CD4-positive, CD25-positive, alpha-beta regulatory T cell (primary cell): ENCODE results near the gene MYO16. TPM values are rescaled to one million over a fixed set of nuclear protein-coding genes. Genes with fewer than 3 reads are reported as not detected.

ENCODE experiments used
- ATAC-seq, 2 donors: fragments of 150-1000 bp; cut with Tn5 transposase; one replicate each; pipeline ENCODE4 v1.10.0; 2021; ENCODE audit warnings: low read depth in 2 of 2, moderate number of reproducible peaks in 2 of 2, moderate library complexity in 1 of 2
- DNase-seq, 3 donors: peaks; one replicate each; pipeline versions ENCODE4 v3.0.0 to v3.0.0-alpha.2; 2012 to 2022; ENCODE audit warnings: mixed read lengths in 1 of 3
- H3K27ac ChIP-seq: one replicate; pipeline ENCODE4 v1.7.0; 2013; ENCODE audit warnings: mild to moderate bottlenecking, low read length; ENCODE audit not compliant: insufficient read depth, poor library complexity, severe bottlenecking
- H3K27me3 ChIP-seq: one replicate; pipeline ENCODE4 v1.7.0; 2013; ENCODE audit warnings: low read length; ENCODE audit not compliant: control insufficient read depth, insufficient read depth
- H3K36me3 ChIP-seq: one replicate; pipeline ENCODE4 v1.7.0; 2013; ENCODE audit warnings: mild to moderate bottlenecking, low read length, moderate library complexity; ENCODE audit not compliant: control insufficient read depth, insufficient read depth
- H3K4me1 ChIP-seq: 2 replicates; pipeline ENCODE4 v1.7.0; 2013; ENCODE audit warnings: mild to moderate bottlenecking, low read length; ENCODE audit not compliant: insufficient read depth, control insufficient read depth, poor library complexity, severe bottlenecking
- H3K4me3 ChIP-seq: one replicate; pipeline ENCODE4 v1.7.0; 2013; ENCODE audit warnings: low read depth, mild to moderate bottlenecking, low read length, moderate library complexity
- H3K9me3 ChIP-seq, 2 experiments: 1 replicate in 1 of 2; 2 replicates in 1 of 2; pipeline ENCODE4 v1.7.0; 2013; ENCODE audit warnings: low read length in 2 of 2, mild to moderate bottlenecking in 1 of 2, moderate library complexity in 1 of 2; ENCODE audit not compliant: control insufficient read depth in 2 of 2
- H3K27ac Mint-ChIP-seq, 3 donors: one replicate each; pipeline ENCODE4 v1.8.0; 2020 to 2022; ENCODE audit warnings: mild to moderate bottlenecking in 3 of 3, mixed read lengths in 3 of 3, moderate library complexity in 2 of 3
- H3K27me3 Mint-ChIP-seq: one replicate; pipeline ENCODE4 v1.8.0; 2022; ENCODE audit warnings: mild to moderate bottlenecking, mixed read lengths
- H3K36me3 Mint-ChIP-seq: one replicate; pipeline ENCODE4 v1.8.0; 2020; ENCODE audit warnings: mixed read lengths
- H3K4me1 Mint-ChIP-seq, 4 donors: one replicate each; pipeline ENCODE4 v1.8.0; 2020 to 2022; ENCODE audit warnings: mixed read lengths in 4 of 4, mild to moderate bottlenecking in 1 of 4
- H3K4me3 Mint-ChIP-seq, 4 donors: one replicate each; pipeline ENCODE4 v1.8.0; 2020 to 2022; ENCODE audit warnings: mild to moderate bottlenecking in 4 of 4, mixed read lengths in 4 of 4, moderate library complexity in 3 of 4
- H3K9me3 Mint-ChIP-seq, 7 donors: one replicate each; pipeline ENCODE4 v1.8.0; 2020 to 2022; ENCODE audit warnings: mixed read lengths in 7 of 7, mild to moderate bottlenecking in 3 of 7, moderate library complexity in 2 of 7
- polyA plus RNA-seq, 4 donors: library from polyadenylated mRNA; unstranded; fragments of 300-500 nt; fragmentation: Illumina TruSeq; gene quantifications; one replicate each; pipeline ENCODE4 v1.2.3, GENCODE V29; 2021
- total RNA-seq: library from RNA; stranded (reverse); gene quantifications from one replicate; pipeline ENCODE4 v1.2.3, GENCODE V29; 2022

Gene MYO16
- total RNA-seq = 0.74 TPM
- 1 to 10 TPM in 1 of 4 donors, under 1 TPM in 3; 0.08 to 2.3 (median 0.27) TPM for polyA plus RNA-seq

DNA sequence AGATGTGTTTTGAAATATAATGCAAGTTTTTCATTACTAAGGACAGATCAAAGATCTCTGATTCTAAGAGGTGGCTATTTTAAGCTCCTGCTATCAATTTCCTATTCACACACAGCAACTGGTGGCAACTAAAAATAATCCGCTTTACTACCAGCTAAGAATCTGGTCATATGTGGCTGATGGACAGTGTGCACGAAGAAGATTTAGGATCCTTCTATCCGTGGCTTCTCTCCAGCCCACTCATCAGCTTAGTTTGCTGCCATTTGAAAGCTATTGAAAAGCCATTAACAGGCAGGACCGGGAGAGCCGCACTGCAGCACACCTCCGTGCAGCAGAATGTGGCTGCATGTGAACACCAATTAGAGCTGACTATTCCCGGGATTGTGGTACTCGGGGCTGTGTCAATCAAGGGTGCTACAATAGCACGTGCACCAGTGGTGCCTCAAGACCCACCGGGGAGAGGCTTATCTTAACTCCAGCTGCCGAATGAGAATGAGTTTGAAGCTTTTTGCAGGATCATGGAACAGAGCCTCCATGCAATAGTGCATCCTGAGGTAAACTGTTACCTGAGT is at the start of gene MYO16:
Gene MYO16 (plus strand): TSS at position 431 of the 572 bp plus-strand sequence. CDS start 234 bp downstream, outside the sequence.
- H3K27ac ChIP-seq = no peak within 1 kb of the TSS
- no peak for ATAC-seq
- no peaks in the 10 kb centered on the region for H3K36me3 ChIP-seq
- Mint-ChIP-seq H3K27ac (no peak within 1 kb of the TSS), H3K27me3 (no peaks in the 10 kb centered on the region), H3K9me3 (peaks cover 0 to 8% (median 1%) of the 10 kb centered on the region in 7 donors), H3K4me1 (no peaks in the 10 kb centered on the region), H3K4me3 (peak within 1 kb of the TSS in 1 of 4 donors; percentile 12), H3K36me3 (no peaks in the 10 kb centered on the region)
- no peak within 1 kb of the TSS for H3K4me3 ChIP-seq
- no peak for DNase-seq
- no peaks in the 10 kb centered on the region for H3K27me3 ChIP-seq
- H3K9me3 ChIP-seq = peaks cover 2 to 4% of the 10 kb centered on the region in 2 experiments
- no peaks in the 10 kb centered on the region for H3K4me1 ChIP-seq

DNA sequence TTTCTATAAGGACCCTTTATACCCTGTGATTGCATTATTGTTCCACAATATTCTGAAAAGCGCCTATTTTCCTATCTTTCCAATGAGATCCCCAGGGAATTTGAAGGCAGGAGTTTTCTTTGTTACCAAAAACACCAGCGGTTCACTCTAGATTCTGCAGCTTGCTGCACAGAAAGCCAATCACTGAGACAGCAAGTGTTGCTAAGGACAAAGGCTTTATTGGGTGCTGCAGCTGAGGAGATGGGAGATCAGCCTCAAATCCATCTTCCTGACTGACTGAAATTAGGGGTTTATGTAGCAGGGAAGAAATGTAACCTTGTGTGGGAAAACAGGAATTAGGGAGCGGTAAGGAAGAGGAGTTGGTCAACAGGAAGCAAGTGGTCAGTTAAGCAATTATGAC is 42.6 kb upstream of the MYO16 start:
- Histone ChIP-seq H3K27me3 (no peaks in the 10 kb centered on the region), H3K36me3 (no peaks in the 10 kb centered on the region), H3K9me3 (peaks cover 0 to 7% of the 10 kb centered on the region in 2 experiments), H3K4me3 (no peak overlapping the region), H3K4me1 (no peaks in the 10 kb centered on the region), H3K27ac (no peak overlapping the region)
- Mint-ChIP-seq H3K27me3 (peaks cover 5% of the 10 kb centered on the region), H3K4me1 (no peaks in the 10 kb centered on the region), H3K27ac (no peak overlapping the region), H3K9me3 (peaks cover 0 to 12% (median 3%) of the 10 kb centered on the region in 7 donors), H3K36me3 (no peaks in the 10 kb centered on the region), H3K4me3 (no peak overlapping the region)
- no peak for ATAC-seq
- no peak for DNase-seq

DNA sequence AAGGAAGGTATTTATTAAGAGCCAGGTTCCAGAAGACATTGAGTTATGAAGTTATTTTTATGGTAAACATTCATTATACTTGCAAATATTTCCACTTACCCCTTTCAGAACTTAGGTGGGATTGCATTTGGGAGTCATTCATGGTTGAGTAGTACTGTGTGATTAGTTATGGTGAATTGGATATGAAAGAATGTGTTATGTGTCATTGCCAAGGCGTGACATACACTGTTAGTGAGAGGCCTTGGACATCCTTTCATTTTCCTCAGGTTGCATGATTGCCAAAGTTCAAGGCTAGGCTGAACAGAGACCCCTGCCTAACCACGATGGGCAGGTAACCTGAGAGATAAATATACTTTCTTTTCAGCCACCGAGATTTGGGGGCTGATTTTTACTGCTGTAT is 40.9 kb upstream of the MYO16 start:
- no peak for DNase-seq
- no peaks in the 10 kb centered on the region for H3K4me1 ChIP-seq
- Mint-ChIP-seq H3K36me3 (no peaks in the 10 kb centered on the region), H3K4me3 (no peak overlapping the region), H3K27me3 (no peaks in the 10 kb centered on the region), H3K9me3 (peaks cover 0 to 12% (median 3%) of the 10 kb centered on the region in 7 donors), H3K4me1 (no peaks in the 10 kb centered on the region), H3K27ac (no peak overlapping the region)
- ATAC-seq = no peak
- no peak overlapping the region for H3K4me3 ChIP-seq
- no peaks in the 10 kb centered on the region for H3K36me3 ChIP-seq
- no peak overlapping the region for H3K27ac ChIP-seq
- peaks cover 0 to 7% of the 10 kb centered on the region in 2 experiments for H3K9me3 ChIP-seq
- H3K27me3 ChIP-seq = no peaks in the 10 kb centered on the region

DNA sequence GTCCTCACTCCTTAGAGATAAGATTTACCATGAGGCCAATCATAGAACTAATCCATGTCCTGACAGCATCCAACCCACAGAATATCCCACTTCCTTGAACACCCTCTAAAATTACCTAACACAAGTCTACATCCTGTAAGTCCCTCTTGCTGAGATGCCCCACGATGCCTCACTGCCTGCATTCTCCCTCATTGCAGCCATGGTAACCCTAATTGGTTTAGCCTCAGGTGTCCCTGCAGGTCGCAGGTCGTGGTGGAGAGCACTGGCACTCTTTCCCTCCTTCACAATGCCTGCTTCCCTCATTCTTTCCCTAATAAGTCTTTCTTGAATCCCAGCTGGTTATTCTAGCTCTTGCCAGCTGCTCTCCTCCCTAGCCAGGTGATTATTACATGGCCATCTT is 35.3 kb upstream of the MYO16 start:
- no peaks in the 10 kb centered on the region for H3K36me3 ChIP-seq
- no peak overlapping the region for H3K4me3 ChIP-seq
- no peak overlapping the region for H3K27ac ChIP-seq
- Mint-ChIP-seq H3K4me3 (no peak overlapping the region), H3K27ac (no peak overlapping the region), H3K9me3 (peaks cover 0 to 1% (median 0%) of the 10 kb centered on the region in 7 donors), H3K36me3 (no peaks in the 10 kb centered on the region), H3K4me1 (peaks cover 0 to 8% (median 0%) of the 10 kb centered on the region in 4 donors), H3K27me3 (peaks cover 10% of the 10 kb centered on the region)
- DNase-seq = no peak
- no peaks in the 10 kb centered on the region for H3K4me1 ChIP-seq
- no peaks in the 10 kb centered on the region for H3K27me3 ChIP-seq
- no peak for ATAC-seq
- no peaks in the 10 kb centered on the region for H3K9me3 ChIP-seq

DNA sequence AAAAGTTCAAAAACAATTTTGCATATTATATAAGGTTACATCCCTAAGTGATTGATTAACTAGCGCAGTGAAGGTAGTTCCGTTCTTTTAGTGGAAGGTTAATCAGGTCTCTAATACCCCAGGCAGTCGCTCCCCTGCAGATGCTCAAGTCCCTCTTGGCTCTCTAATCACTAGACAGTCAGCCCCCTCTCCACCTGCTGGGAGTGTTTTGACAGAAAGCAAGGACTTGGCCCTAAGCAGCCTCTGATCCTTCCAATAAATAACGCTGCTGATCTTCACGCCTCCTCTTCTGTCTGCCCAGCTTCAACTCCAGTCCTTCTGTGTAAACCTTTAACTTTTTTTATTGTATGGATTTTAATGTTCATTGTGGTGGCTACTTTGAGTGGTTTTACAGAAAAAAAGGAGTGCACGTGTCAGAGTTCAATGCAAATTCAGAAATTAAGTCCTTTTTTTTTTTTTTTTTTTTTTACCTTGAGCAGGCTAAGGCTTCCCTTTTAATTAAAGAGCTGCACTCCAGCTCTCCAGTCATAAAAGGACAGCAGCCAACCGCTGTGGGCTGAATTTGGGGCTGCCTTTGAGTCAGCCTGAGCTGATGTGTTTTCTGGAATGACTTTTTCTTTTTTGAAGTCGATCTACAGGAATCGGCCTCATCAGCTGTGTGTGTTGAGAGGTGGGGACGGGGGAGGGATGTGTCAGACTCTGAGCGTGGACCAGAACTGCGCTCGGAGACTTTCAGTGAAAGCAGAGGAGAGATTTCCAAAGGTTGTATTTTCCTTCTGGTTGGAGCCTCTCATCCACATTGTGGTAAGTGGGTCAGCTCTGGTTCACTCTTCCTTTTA is 33.8 kb upstream of the MYO16 start:
- no peak overlapping the region for H3K27ac ChIP-seq
- H3K36me3 Mint-ChIP-seq = no peaks in the 10 kb centered on the region
- peak overlapping the region in 1 of 3 donors; percentile 32 for H3K27ac Mint-ChIP-seq
- peaks cover 0 to 1% (median 0%) of the 10 kb centered on the region in 7 donors for H3K9me3 Mint-ChIP-seq
- H3K27me3 Mint-ChIP-seq = peaks cover 10% of the 10 kb centered on the region
- no peak overlapping the region for H3K4me3 Mint-ChIP-seq
- no peak overlapping the region for H3K4me3 ChIP-seq
- no peaks in the 10 kb centered on the region for H3K4me1 ChIP-seq
- no peak for ATAC-seq
- no peak for DNase-seq
- H3K36me3 ChIP-seq = no peaks in the 10 kb centered on the region
- no peaks in the 10 kb centered on the region for H3K27me3 ChIP-seq
- H3K9me3 ChIP-seq = no peaks in the 10 kb centered on the region
- H3K4me1 Mint-ChIP-seq = peaks cover 0 to 8% (median 0%) of the 10 kb centered on the region in 4 donors

DNA sequence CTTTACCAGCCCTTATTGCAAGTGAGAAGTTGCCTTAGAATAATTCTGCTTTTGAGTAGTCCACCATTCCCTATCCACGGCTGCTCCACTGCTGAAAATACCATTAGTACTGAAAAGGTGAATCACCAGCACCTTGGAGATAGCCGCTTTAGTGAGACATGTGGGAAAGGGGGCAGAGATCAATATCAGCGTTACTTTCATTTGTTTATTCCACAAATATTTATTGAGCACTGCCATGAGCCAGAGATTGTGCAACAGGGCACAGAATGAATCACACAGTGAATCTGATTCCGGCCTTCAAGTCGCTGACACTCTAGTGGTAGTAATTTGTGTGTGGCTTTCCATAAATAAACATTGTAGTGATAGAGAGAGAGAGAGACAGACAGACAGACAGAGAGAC is 31.5 kb upstream of the MYO16 start:
- H3K27me3 Mint-ChIP-seq = peaks cover 10% of the 10 kb centered on the region
- no peaks in the 10 kb centered on the region for H3K27me3 ChIP-seq
- no peaks in the 10 kb centered on the region for H3K36me3 ChIP-seq
- no peak overlapping the region for H3K4me3 Mint-ChIP-seq
- H3K9me3 ChIP-seq = no peaks in the 10 kb centered on the region
- peaks cover 1 to 8% (median 3%) of the 10 kb centered on the region in 7 donors for H3K9me3 Mint-ChIP-seq
- H3K4me1 ChIP-seq = no peaks in the 10 kb centered on the region
- no peak for ATAC-seq
- no peak overlapping the region for H3K4me3 ChIP-seq
- peaks cover 0 to 8% (median 0%) of the 10 kb centered on the region in 4 donors for H3K4me1 Mint-ChIP-seq
- no peak overlapping the region for H3K27ac ChIP-seq
- H3K36me3 Mint-ChIP-seq = peaks cover 3% of the 10 kb centered on the region
- DNase-seq = no peak
- H3K27ac Mint-ChIP-seq = no peak overlapping the region

DNA sequence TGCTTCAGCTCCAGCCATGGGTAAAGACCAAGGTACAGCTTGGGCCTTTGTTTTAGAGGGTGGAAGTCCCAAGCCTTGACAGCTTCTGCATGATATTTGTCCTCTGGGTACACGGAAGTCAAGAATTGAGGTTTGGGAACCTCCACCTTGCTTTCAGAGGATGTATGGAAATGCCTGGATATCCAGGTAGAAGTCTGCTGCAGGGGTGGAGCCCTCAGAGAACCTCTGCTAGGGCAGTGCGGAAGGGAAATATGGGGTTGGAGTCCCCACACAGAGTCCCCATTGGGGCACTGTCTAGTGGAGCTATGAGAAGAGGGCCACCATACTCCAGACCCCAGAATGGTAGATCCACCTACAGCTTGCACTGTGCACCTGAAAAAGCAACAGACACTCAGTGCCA is 23.0 kb upstream of the MYO16 start:
- Mint-ChIP-seq H3K27ac (no peak overlapping the region), H3K4me3 (no peak overlapping the region), H3K36me3 (peaks cover 3% of the 10 kb centered on the region), H3K27me3 (no peaks in the 10 kb centered on the region), H3K9me3 (peaks cover 2 to 29% (median 10%) of the 10 kb centered on the region in 7 donors), H3K4me1 (no peaks in the 10 kb centered on the region)
- no peaks in the 10 kb centered on the region for H3K36me3 ChIP-seq
- H3K9me3 ChIP-seq = peaks cover 0 to 12% of the 10 kb centered on the region in 2 experiments
- no peak overlapping the region for H3K4me3 ChIP-seq
- no peak for ATAC-seq
- no peak for DNase-seq
- no peaks in the 10 kb centered on the region for H3K27me3 ChIP-seq
- no peak overlapping the region for H3K27ac ChIP-seq
- no peaks in the 10 kb centered on the region for H3K4me1 ChIP-seq
